Heart left ventricle (tissue), 16 donors: ENCODE measurements around the gene LRP10. TPM values are rescaled to one million over a fixed set of nuclear protein-coding genes. Genes with fewer than 3 reads are reported as not detected.

Source experiments
- ATAC-seq, 4 donors: fragments of 200-7000 bp; cut with Tn5 transposase; one replicate each; pipeline ENCODE4 v1.9.1; 2020 to 2022; ENCODE audit warnings: moderate library complexity in 4 of 4, mild to moderate bottlenecking in 3 of 4, moderate number of reproducible peaks in 1 of 4
- DNase-seq, 5 donors: peaks; one replicate each; pipeline ENCODE4 v3.0.0-alpha.2; 2020
- H3K27ac ChIP-seq, 12 donors: fragments of 200-600 bp; sonication (generic) in 4 of 12; one replicate each; pipeline versions ENCODE4 v1.5.0 to v1.8.0; 2016 to 2022; ENCODE audit warnings: mild to moderate bottlenecking in 2 of 12
- H3K27me3 ChIP-seq, 9 donors: fragments of 200-600 bp; sonication (generic) in 2 of 9; one replicate each; pipeline versions ENCODE4 v1.5.1 to v1.8.0; 2016 to 2022; ENCODE audit warnings: mild to moderate bottlenecking in 3 of 9
- H3K36me3 ChIP-seq, 9 donors: fragments of 200-600 bp; sonication (generic) in 2 of 9; one replicate each; pipeline versions ENCODE4 v1.5.0 to v1.8.0; 2018 to 2022; ENCODE audit warnings: mild to moderate bottlenecking in 2 of 9
- H3K4me1 ChIP-seq, 12 donors: fragments of 200-600 bp; sonication (generic) in 4 of 12; one replicate each; pipeline versions ENCODE4 v1.5.0 to v1.8.0; 2016 to 2022; ENCODE audit warnings: mild to moderate bottlenecking in 3 of 12
- H3K4me3 ChIP-seq, 12 donors: fragments of 200-600 bp; sonication (generic) in 4 of 12; one replicate each; pipeline versions ENCODE4 v1.5.0 to v1.8.0; 2017 to 2022; ENCODE audit warnings: mild to moderate bottlenecking in 9 of 12, moderate library complexity in 4 of 12
- H3K9me3 ChIP-seq, 12 donors: fragments of 200-600 bp; sonication (generic) in 4 of 12; one replicate each; pipeline versions ENCODE4 v1.5.0 to v1.8.0; 2016 to 2022; ENCODE audit warnings: mild to moderate bottlenecking in 1 of 12
- CTCF ChIP-seq, 12 donors: fragments of 200-600 bp; sonication (generic) in 4 of 12; IDR thresholded peaks; one replicate each; pipeline versions ENCODE4 v1.5.0 to v1.8.0; 2018 to 2022; ENCODE audit warnings: antibody characterized with exemption in 12 of 12, mild to moderate bottlenecking in 5 of 12
- POLR2A ChIP-seq, 2 donors: fragments of 450-650 bp; IDR thresholded peaks; one replicate each; pipeline ENCODE4 v1.6.1; 2017; ENCODE audit warnings: antibody characterized with exemption in 2 of 2, mild to moderate bottlenecking in 2 of 2, moderate library complexity in 2 of 2
- WGBS, 4 donors: extraction: QIAGEN DNeasy Blood & Tissue Kit in 2 of 4; methylation state at CpG; one replicate each; pipeline versions ENCODE4 v1.1.5 to v1.1.7; 2013 to 2018; 5-methylcytosine and 5-hydroxymethylcytosine counted together
- intact Hi-C, 10 donors: fragments of 100-400 bp; cut with DNase I; formaldehyde crosslinking; loops; one replicate each; pipeline versions ENCODE4 v1.11.1 to v1.14.2; 2022
- polyA plus RNA-seq, 2 donors: library from polyadenylated mRNA; stranded (reverse); fragments of 200-250 nt; gene quantifications; one replicate each; pipeline ENCODE4 v1.2.3, GENCODE V29; 2013
- total RNA-seq, 9 donors: library from RNA; depleted of rRNA in 2 of 9; stranded (reverse); fragments of >200 nt in 2 of 9; fragmentation: NEBNext Ultra II Directional in 3 of 9; extraction: Animal tissue kit (Norgen Biotek cat#: 25700) in 3 of 9; gene quantifications; one replicate each; pipeline versions ENCODE4 v1.1.0 to v1.2.4, GENCODE V29; 2016 to 2023
- donor health status: ischemic (EF 13 %, LVEDD 7.1; RV severe dilation, severe dysfunction).
- donor health status: healthy with polysubstance abuse.
- donor health status: DM: no; HTN: yes; CAD: no.
- donor health status: DM: no; HTN: no; CAD: no.
- donor health status: ischemic (EF 25% LVEDD 6.9; RV normal size, moderate dysfunction).
- donor health status: ischemic (EF 25% LVEDD 5.7; RV mildly dilated, moderate dysfunction).
- donor health status: healthy.
- donor health status: DM: yes; HTN: yes; CAD: no.
- donor health status: ischemic (EF 35%, LVEDD 5.7; RV mildly dilated, moderate dysfunction).
- donor health status: nonischemic (EF 11% LVEDD 7.7; RV severe dilation, severe dysfunction).
- donor health status: DM: yes; HTN: yes; CAD: no.
- donor health status: PGD.
- donor health status: ischemic (EF 29% LVEDD 5.4; RV normal size, mild dysfunction).
- donor health status: nonischemic (EF 23%, LVEDD 6.1; RV moderate dilation, normal function).

Gene LRP10
- total and polyA plus RNA-seq, 11 donors: 11.0 to 128 (median 64.5) TPM

- no peak for DNase-seq
- no peak for ATAC-seq
- Histone ChIP-seq H3K36me3 (peaks cover 0 to 22% (median 12%) of the 10 kb centered on the region in 9 donors), H3K4me1 (peaks cover 0 to 25% (median 8%) of the 10 kb centered on the region in 12 donors), H3K4me3 (no peak overlapping the region), H3K9me3 (no peaks in the 10 kb centered on the region), H3K27ac (no peak overlapping the region), H3K27me3 (no peaks in the 10 kb centered on the region)
- TF ChIP-seq POLR2A (IDR thresholded peaks at IDR 0.05): no peak
- no peak for TF ChIP-seq CTCF (IDR thresholded peaks at IDR 0.05)
- WGBS, 4 donors: 25 to 35% (median 29%) methylated on average over 6 of the region's 6 CpGs
- intact Hi-C loops: no loop called here
These were observed 11.1 kb downstream of the LRP10 start for GRCh38 chr14:22882529-22883172.

GRCh38 chr14:22883173-22883976, 11.8 kb downstream of the LRP10 start, which contains the start of gene REM2:
REM2 (plus strand) TSS chr14:22883222; CDS start chr14:22883288, 66 bp downstream.
- no peak for ATAC-seq
- TF ChIP-seq CTCF (IDR thresholded peaks at IDR 0.05) (no peak), POLR2A (IDR thresholded peaks at IDR 0.05) (no peak)
- H3K27ac ChIP-seq: no peak within 1 kb of the TSS
- H3K4me1 ChIP-seq: peaks cover 0 to 28% (median 9%) of the 10 kb centered on the region in 12 donors
- peaks cover 0 to 15% (median 4%) of the 10 kb centered on the region in 9 donors for H3K36me3 ChIP-seq
- no peak for DNase-seq
- H3K4me3 ChIP-seq: no peak within 1 kb of the TSS
- no peaks in the 10 kb centered on the region for H3K27me3 ChIP-seq
- intact Hi-C loops: no loop called here
- no peaks in the 10 kb centered on the region for H3K9me3 ChIP-seq
- WGBS, 4 donors: 26 to 34% (median 30%) methylated on average over 14 to 15 of the region's 15 CpGs

- Histone ChIP-seq H3K9me3 (no peaks in the 10 kb centered on the region), H3K4me3 (no peak overlapping the region), H3K4me1 (peaks cover 0 to 28% (median 9%) of the 10 kb centered on the region in 12 donors), H3K36me3 (peaks cover 0 to 7% (median 0%) of the 10 kb centered on the region in 9 donors), H3K27me3 (no peaks in the 10 kb centered on the region), H3K27ac (no peak overlapping the region)
- intact Hi-C loops: no loop called here
- 87 to 91% (median 90%) methylated on average over 5 to 7 of the region's 7 CpGs for WGBS, 4 donors
- DNase-seq (no peak), ATAC-seq (no peak)
- TF ChIP-seq POLR2A (IDR thresholded peaks at IDR 0.05) (no peak), CTCF (IDR thresholded peaks at IDR 0.05) (no peak)
These were observed 12.7 kb downstream of the LRP10 start for GRCh38 chr14:22884076-22884737.
